Activated gamma-delta T cell (primary cell): ENCODE data around the gene FABP1.

Source experiments
- DNase-seq: peaks from one replicate; lab custom pipeline; 2025; lab: John Stamatoyannopoulos, UW

FABP1 gene

DNA sequence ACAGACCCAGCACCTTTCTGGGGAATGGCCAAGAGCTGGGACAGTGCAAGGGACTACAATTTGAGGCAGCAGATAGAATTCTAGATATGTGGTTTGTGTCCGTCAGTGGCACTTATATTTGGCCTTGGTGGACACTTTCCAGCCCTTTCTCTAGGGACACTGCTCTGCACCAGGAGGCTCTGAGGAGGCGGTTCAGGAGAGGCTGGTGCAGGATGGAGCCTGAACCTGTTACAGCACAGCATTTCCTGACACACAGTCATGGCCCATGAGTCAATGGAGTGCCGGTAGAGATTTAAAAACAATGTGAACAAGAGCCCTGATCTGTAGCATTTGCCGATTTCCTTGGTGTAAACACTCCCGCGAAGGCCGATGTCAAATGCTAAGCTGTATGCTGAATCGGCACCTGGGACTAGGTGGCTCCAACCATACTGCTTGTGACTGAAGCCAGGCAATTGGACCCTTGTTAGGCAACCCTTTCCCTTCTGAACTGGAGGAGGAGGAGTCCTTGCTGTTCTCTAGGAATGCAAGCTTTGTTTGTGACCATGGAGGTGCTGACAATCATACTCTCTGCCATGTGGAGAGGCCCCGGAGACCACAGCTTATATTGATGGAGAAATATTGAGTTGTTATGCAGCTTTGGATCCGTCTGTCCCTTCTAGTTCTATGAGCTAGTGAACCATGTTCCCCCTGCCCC lies 11.9 kb downstream of the FABP1 start:
- no peak for DNase-seq

DNA sequence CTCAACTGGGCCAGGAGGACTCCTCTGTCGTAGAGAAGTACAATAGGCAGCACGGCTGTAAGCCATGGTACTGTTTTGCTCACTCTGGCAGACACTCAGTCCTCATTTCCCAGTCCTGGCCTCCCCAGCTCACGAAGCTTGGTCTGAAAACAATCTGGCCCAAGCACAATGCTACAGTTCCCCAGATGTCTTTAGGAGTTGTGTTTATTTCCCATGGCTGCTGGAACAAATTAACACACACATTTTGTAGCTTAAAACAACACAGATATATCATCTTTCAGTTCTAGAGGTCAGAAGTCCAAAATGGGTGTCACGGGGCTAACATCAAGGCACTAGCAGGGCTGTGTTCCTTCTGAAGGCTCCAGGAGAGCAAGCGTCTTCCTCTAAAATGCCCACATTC lies 13.0 kb downstream of the FABP1 start:
- no peak for DNase-seq

- DNase-seq = no peak
These were observed 14.8 kb downstream of the FABP1 start for GRCh38 chr2:88113069-88113468.

DNA sequence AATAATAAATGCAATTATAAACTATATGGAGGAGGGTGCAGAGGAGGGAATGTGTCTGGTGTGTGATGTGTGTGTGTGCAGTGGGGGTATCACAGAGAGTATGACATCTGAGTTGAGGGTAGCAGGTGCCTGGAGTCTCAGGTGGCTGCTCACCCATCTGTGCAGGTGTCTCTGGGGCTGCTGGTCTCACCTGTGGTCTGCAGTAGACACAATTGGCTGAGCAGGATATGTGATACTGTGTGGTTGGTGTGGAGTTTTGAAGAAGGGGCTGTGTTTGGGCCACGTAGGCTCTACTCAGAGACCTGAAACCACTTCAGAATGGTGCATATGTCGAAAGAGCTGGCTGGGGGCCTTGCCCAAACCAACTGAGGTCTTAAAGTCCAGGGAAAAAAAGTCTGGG lies 17.0 kb downstream of the FABP1 start:
- DNase-seq = no peak

DNA sequence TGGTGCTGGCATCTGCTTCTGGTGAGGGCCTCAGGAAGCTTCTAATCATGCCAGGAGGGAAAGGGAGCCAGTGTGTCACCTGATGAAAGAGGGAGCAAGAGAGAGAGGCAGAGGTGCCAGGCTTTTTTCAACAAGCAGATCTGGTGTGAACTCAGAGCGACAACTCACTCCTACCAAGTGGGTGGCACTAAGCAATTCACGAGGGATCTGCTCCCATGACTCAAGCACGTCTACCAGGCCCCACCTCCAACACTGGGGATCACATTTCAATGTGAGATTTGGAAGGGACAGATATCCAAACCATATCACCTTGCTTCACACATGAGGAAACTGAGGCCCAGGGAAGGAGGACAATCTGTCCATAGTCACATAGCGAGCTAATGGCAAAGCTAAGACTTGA lies 19.1 kb downstream of the FABP1 start:
- no peak for DNase-seq

- no peak for DNase-seq
These were observed 27.4 kb downstream of the FABP1 start for GRCh38 chr2:88100489-88100858.

GRCh38 chr2:88099798-88100488 lies 27.9 kb downstream of the FABP1 start:
- DNase-seq = no peak

GRCh38 chr2:88098558-88098900 lies 29.3 kb downstream of the FABP1 start:
- no peak for DNase-seq

DNA sequence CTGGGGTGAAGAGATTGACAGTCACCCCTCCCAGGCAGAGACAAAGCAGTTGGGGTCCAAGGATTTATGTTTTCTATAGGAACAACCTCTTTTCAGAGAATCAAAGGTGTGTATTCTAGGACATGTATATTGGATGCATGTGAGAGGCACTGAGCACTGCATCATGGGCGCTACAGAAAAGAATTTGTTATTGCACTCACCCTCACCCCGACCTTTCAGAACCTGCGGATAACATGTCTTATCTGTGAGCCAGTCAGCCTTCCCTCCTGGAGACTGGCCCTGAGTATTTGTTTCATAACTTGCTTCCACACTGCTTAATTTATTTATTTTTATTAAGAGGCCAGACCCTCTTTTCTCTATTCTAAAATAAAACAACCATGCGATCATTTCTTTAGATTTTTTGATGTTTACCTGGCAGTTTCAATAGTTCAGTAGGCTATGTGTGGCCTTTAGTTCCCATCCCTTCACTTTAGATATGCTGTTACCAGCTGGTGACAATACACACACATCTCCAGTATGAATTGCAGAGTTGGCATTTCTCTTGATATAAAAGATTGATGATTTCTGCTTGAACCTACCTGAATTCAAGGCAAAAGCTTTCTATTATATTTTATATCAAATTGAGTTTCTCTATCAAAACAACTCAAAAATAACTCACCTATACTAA lies 29.8 kb downstream of the FABP1 start:
- no peak for DNase-seq

- DNase-seq = no peak
These were observed 30.7 kb downstream of the FABP1 start for GRCh38 chr2:88097192-88097591.

DNA sequence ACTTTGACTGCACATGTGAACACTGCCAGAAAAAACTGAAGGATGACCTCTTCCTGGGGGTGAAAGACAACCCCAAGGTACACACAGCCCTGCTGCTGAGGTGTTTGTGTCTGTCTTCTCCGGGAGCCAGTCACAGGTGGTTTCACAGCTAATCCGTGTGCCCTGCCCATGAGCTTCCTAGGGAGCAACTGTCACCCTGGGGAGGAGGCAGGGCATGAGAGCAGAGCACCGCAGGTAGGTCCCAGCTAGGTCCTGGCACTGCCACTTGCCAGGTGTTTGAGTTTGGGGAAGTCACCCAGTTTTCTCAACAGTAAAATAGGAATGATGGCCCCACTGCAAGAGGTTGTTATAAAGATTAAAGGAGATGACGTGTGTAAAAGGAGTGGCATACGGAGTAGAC lies 31.2 kb downstream of the FABP1 start:
- no peak for DNase-seq

DNA sequence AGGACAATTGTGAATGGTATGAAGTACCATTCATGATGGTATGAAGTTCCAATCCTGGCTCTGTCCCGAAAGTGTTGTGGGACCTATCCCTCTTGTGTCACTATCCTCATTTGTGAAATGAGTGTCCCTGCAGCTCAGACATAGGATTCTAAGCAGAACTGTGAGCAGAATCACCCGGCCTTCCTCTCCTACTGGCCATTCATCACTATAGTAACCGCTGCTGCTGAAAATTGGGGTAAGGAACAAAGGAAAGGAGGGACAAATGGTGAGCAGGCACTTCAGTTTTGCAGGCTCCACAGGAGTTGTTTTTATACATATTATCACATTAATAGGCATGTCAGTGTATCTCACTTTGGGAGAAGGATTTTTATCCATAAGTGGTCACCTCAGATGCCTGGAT lies 32.8 kb downstream of the FABP1 start:
- no peak for DNase-seq

DNA sequence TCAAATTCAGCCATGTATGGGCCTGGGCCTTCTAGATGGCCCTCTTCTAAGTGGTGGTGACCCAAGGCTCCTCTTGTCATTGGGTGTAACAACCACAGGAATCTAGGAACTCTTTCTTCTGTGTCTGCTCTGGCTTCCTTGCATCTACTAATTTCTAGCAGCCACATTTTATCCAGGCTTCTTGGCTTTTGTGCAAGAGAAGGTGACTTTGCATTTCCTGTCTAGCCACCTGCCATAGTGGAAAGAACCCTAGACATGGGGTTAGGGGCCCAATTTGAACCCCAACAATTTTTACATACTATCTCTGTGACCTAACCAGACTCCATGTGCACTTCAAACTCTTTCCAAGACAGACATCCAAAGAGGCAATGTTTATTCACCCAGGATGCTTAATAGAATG lies 35.1 kb downstream of the FABP1 start:
- no peak for DNase-seq

DNA sequence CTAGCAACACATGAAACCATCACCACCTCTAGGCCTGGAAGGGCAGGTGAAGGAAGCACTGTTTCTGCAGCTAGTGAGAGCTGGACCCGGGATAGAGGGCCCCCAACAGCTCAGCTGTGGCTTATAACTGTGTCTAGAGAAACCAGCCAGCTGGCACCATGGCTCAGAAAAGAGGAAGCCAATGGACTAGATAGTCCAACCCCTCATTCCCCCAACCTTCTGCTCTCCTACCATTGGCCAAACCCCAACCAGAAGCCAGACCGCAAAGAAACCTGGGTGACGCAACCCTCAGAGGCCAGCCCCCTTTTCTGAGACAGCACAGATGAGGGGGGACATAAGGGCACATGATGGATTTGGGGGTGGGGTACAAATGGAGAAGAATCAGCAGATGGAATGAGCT lies 35.9 kb downstream of the FABP1 start:
- DNase-seq = no peak

- no peak for DNase-seq
These were observed 37.2 kb downstream of the FABP1 start for GRCh38 chr2:88090446-88091283.

DNA sequence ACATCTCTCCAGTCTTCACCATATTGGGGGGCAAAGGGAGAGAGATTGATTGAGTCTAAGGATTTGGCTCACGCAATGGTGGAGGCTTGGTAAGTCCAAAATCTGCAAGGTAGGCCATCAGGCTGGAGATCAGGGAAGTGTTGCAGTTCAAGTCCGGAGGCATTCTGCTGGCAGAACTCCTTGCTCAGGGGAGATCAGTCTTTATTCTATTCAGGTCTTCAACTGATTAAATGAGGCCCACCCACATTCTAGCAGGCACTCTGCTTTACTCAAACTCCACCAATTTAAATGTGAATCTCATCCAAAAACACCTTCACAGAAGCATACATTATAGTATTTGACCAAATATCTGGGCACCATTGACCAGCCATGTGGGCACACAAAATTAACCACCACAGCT lies 38.9 kb downstream of the FABP1 start:
- no peak for DNase-seq

DNA sequence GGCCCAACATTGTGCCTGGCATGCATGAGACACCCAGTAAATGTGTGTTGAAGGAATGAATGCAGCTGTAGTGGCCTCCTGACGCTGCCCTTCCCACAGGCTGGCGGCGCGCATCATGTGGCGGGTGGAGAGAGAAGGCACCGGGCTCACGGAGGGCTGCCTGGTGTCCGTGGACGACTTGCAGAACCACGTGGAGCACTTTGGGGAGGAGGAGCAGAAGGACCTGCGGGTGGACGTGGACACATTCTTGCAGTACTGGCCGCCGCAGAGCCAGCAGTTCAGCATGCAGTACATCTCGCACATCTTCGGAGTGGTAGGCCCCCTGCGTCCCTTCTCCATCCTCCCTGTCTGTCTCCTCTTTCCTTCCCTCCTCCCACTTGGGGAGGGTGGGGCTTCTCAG lies 40.1 kb downstream of the FABP1 start:
- no peak for DNase-seq

DNA sequence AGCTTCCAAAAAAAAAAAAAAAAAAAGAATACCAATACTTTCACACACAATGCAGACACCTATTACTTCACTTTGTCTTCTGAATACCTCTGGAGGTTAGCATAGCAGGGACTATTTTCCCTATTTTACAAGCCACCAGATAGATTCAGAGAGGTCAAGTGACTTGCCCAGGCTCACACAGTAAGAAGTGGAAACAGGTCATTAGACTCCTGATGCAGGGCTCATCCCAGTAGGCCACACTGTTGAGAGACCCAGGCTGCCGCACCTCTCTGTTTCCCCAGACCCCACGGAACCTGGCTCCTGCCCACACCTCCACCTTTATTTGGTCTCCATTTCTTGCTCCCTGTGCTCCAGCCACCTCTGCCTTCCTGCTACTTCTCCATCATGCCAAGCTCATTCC lies 40.8 kb downstream of the FABP1 start:
- DNase-seq = no peak

DNA sequence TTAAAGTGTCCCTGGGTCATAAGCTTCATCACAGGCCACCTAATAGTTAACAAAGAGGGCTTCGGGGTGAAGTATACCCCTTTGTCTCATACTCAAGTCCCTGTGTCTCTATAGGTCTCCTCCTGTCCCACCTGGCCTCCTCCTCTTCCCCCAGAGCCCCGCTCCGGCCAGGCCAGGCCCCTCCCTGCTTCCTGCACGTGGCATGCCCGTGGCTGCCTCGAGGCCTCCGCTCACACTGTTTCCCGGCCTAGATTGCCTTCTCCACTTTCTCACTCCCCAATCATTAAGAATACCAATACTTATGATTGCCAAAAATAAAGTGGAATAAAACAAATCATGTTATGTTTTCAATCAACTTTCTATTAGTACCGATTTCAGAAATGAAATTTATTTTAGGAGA lies 41.5 kb downstream of the FABP1 start:
- DNase-seq = no peak

DNA sequence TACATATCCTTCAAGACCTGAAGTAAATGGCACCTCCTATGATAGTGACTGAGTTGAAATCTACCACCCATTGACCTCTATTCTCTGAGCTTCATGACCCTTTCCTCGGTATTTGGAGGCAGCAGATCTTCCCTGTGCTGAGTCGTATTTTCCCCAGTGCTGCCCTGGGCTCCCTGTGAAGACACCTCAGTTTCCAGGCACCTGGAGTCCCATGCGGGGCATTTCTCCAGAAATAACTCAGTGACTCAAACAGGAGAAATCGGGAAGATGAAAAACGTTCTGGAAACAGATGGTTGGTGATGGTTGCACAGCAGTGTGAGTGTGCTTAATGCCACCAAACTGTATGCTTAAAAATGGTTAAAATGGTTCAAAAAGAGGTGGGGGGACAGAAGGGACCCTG lies 42.3 kb downstream of the FABP1 start:
- no peak for DNase-seq

GRCh38 chr2:88085099-88085498 lies 42.8 kb downstream of the FABP1 start:
- no peak for DNase-seq

DNA sequence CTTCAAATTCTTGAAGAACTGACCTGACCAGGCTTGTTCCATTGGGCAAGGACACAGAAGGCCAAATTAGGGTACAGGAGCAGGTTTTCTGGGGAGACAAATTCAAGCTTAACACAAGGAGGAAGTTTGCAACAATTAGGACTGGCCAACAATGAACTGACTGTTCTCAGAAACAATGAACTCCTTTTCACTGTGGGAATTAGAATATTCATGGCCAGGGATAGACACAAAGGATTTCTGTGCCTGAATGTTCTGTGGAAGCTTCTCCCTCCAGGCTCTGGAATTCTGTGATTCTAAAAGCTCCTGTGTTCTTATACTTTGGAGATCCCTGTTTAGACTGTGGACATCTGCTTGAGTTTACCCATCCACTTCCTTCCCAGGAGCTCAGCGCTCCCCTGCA lies 45.1 kb downstream of the FABP1 start:
- no peak for DNase-seq
